ENCODE results near the gene PRR19. TPM values are rescaled to one million over a fixed set of nuclear protein-coding genes. Genes with fewer than 3 reads are reported as not detected.

Gene PRR19
- total RNA-seq, 2 experiments from 2014 or later = 0.40 to 1.4 TPM

GRCh38 chr19:42272989-42273406 lies 28.9 kb upstream of the PRR19 start:
- H3K4me2 ChIP-seq (ENCODE audit: low read length) = no peak overlapping the region
- H3K79me2 ChIP-seq (ENCODE audit: insufficient read depth, low read depth, low read length) = peaks cover 9% of the 10 kb centered on the region; the same call in 1 of the 2 replicates
- H2AFZ ChIP-seq (ENCODE audit: low read length) = no peak overlapping the region
- no peaks in the 10 kb centered on the region for H3K9me3 ChIP-seq (ENCODE audit: low read length)
- no peak for DNase-seq (ENCODE audit: low spot score)
- H3K4me3 ChIP-seq (ENCODE audit: low read depth, low read length, poor library complexity, severe bottlenecking) = no peak overlapping the region
- no peaks in the 10 kb centered on the region for H4K20me1 ChIP-seq (ENCODE audit: insufficient read depth, low read length)
- 0 out of 2 replicates have a peak, but pooled peaks cover 8% of the 10 kb centered on the region for H3K36me3 ChIP-seq (ENCODE audit: insufficient read depth, low read length)
- no peak overlapping the region for H3K27ac ChIP-seq (ENCODE audit: low read depth, low read length, poor library complexity, severe bottlenecking)
- intact Hi-C loops (cut with micrococcal nuclease; ENCODE audit: unreplicated experiment) = no loop called here
- POLR2A ChIA-PET = no interaction called here
- CTCF ChIA-PET (ENCODE audit: unreplicated experiment) = no interaction called here
- TF ChIP-seq EZH2phosphoT487 (IDR thresholded peaks at IDR 0.05; ENCODE audit: borderline replicate concordance, low read depth, low read length) (no peak), CTCF (conservative IDR thresholded peaks at IDR 0.05; ENCODE audit: low read length) (no peak)
- peaks cover 23% of the 10 kb centered on the region for H3K4me1 ChIP-seq (ENCODE audit: insufficient read depth, low read length, poor library complexity, severe bottlenecking)
- H3K9me2 ChIP-seq (ENCODE audit: insufficient read depth, low read length) = no peaks in the 10 kb centered on the region
- BruUV-seq (replicated peaks) = no TSS peak

GRCh38 chr19:42273407-42274064 lies 28.4 kb upstream of the PRR19 start:
- POLR2A ChIA-PET = no interaction called here

More at GRCh38 chr19:42273407-42274064, 28.4 kb upstream of the PRR19 start:
- no peak overlapping the region for H3K27ac ChIP-seq (ENCODE audit: low read depth, low read length, poor library complexity, severe bottlenecking)
- no peak overlapping the region for H3K4me3 ChIP-seq (ENCODE audit: low read depth, low read length, poor library complexity, severe bottlenecking)
- peaks cover 9% of the 10 kb centered on the region; the same call in 1 of the 2 replicates for H3K79me2 ChIP-seq (ENCODE audit: insufficient read depth, low read depth, low read length)
- no peaks in the 10 kb centered on the region for H4K20me1 ChIP-seq (ENCODE audit: insufficient read depth, low read length)
- peaks cover 28% of the 10 kb centered on the region for H3K4me1 ChIP-seq (ENCODE audit: insufficient read depth, low read length, poor library complexity, severe bottlenecking)
- DNase-seq (ENCODE audit: low spot score) = no peak
- H2AFZ ChIP-seq (ENCODE audit: low read length) = no peak overlapping the region
- H3K9me3 ChIP-seq (ENCODE audit: low read length) = no peaks in the 10 kb centered on the region
- no peaks in the 10 kb centered on the region for H3K9me2 ChIP-seq (ENCODE audit: insufficient read depth, low read length)
- TF ChIP-seq EZH2phosphoT487 (IDR thresholded peaks at IDR 0.05; ENCODE audit: borderline replicate concordance, low read depth, low read length) (no peak), CTCF (conservative IDR thresholded peaks at IDR 0.05; ENCODE audit: low read length) (no peak)
- intact Hi-C loops (cut with micrococcal nuclease; ENCODE audit: unreplicated experiment) = no loop called here
- no peak overlapping the region for H3K4me2 ChIP-seq (ENCODE audit: low read length)
- H3K36me3 ChIP-seq (ENCODE audit: insufficient read depth, low read length) = 0 out of 2 replicates have a peak, but pooled peaks cover 8% of the 10 kb centered on the region
- no TSS peak for BruUV-seq (replicated peaks)
- CTCF ChIA-PET (ENCODE audit: unreplicated experiment) = no interaction called here
